Caco-2 (cell line): Measurements from ENCODE around the gene LCN2. TPM values are rescaled to one million over a fixed set of nuclear protein-coding genes. Genes with fewer than 3 reads are reported as not detected.

Experiments used
- BruUV-seq: library from RNA; stranded (reverse); fragments of 400-500 nt; replicated peaks from 2 replicates; lab custom pipeline; 2021; lab: Mats Ljungman, UMichigan
- CTCF ChIA-PET: fragments of 300-600 bp; sonication (Branson Sonifier 250); formaldehyde crosslinking; loops from one replicate; lab custom pipeline; 2022; ENCODE audit warnings: antibody characterized with exemption; lab: Charles Lee
- POLR2A ChIA-PET: fragments of 300-600 bp; sonication (Branson Sonifier 250); formaldehyde crosslinking; loops from one replicate; lab custom pipeline; 2022; ENCODE audit warnings: antibody characterized with exemption; lab: Charles Lee
- DNase-seq, 2 experiments: peaks; one replicate each; pipeline versions ENCODE4 v3.0.0 to v3.0.0-alpha.2; 2020 to 2022
- H3K27me3 ChIP-seq: replicated peaks from 2 replicates; pipeline ENCODE4 v1.6.0; 2011; ENCODE audit warnings: low read length; ENCODE audit not compliant: control insufficient read depth, insufficient read depth
- H3K36me3 ChIP-seq: 2 replicates; pipeline ENCODE4 v1.5.1; 2011; ENCODE audit warnings: low read length; ENCODE audit not compliant: control insufficient read depth, insufficient read depth
- H3K4me1 ChIP-seq: fragments of 250-450 bp; sonication (Bioruptor Pico); 2 replicates; pipeline ENCODE4 v1.5.1; 2020; ENCODE audit warnings: mild to moderate bottlenecking
- H3K4me3 ChIP-seq: 2 replicates; pipeline ENCODE4 v1.5.1; 2011; ENCODE audit warnings: low read depth, mild to moderate bottlenecking, control low read depth, low read length
- H3K9me3 ChIP-seq: fragments of 250-450 bp; sonication (Bioruptor Pico); 2 replicates; pipeline ENCODE4 v1.5.1; 2020; ENCODE audit warnings: mild to moderate bottlenecking, moderate library complexity
- H3K27ac Mint-ChIP-seq: one replicate; pipeline ENCODE4 v1.8.0; 2022; ENCODE audit warnings: mixed read lengths; ENCODE audit not compliant: unreplicated experiment
- H3K27me3 Mint-ChIP-seq: one replicate; pipeline ENCODE4 v1.8.0; 2022; ENCODE audit warnings: mixed read lengths; ENCODE audit not compliant: insufficient read depth, unreplicated experiment
- H3K36me3 Mint-ChIP-seq: one replicate; pipeline ENCODE4 v1.8.0; 2022; ENCODE audit warnings: mild to moderate bottlenecking, mixed read lengths; ENCODE audit not compliant: insufficient read depth, unreplicated experiment
- H3K4me1 Mint-ChIP-seq: one replicate; pipeline ENCODE4 v1.8.0; 2022; ENCODE audit warnings: low read depth, mixed read lengths; ENCODE audit not compliant: unreplicated experiment
- H3K4me3 Mint-ChIP-seq: one replicate; pipeline ENCODE4 v1.8.0; 2022; ENCODE audit warnings: mild to moderate bottlenecking, moderate library complexity, mixed read lengths; ENCODE audit not compliant: unreplicated experiment
- H3K9me3 Mint-ChIP-seq: one replicate; pipeline ENCODE4 v1.8.0; 2022; ENCODE audit warnings: mixed read lengths; ENCODE audit not compliant: unreplicated experiment
- CTCF ChIP-seq, 2 experiments: fragments of 200-600 bp in 1 of 2; IDR thresholded peaks; 1 replicate in 1 of 2; 2 replicates in 1 of 2; pipeline versions ENCODE4 v1.5.1 to v1.8.0; 2011 to 2022; ENCODE audit warnings: antibody characterized with exemption in 1 of 2, control low read depth in 1 of 2, inconsistent platforms in 1 of 2, low read depth in 1 of 2, low read length in 1 of 2, mild to moderate bottlenecking in 1 of 2, moderate library complexity in 1 of 2; ENCODE audit not compliant: insufficient read depth in 1 of 2, severe bottlenecking in 1 of 2, unreplicated experiment in 1 of 2
- intact Hi-C: fragments of 100-400 bp; cut with micrococcal nuclease; formaldehyde crosslinking; loops from one replicate; pipeline ENCODE4 v1.10.0; 2022; ENCODE audit not compliant: unreplicated experiment
- total RNA-seq: library from RNA; stranded (reverse); gene quantifications from 2 replicates; pipeline ENCODE4 v1.2.3, GENCODE V29; 2022

LCN2 gene
- total RNA-seq, 1 experiment from 2014 or later, result not detected

- peak; percentile 90 to 95 for DNase-seq
- peaks cover 4% of the 10 kb centered on the region for H3K36me3 ChIP-seq
- no peak for TF ChIP-seq CTCF (IDR thresholded peaks at IDR 0.05; ENCODE audit: insufficient read depth in 1 of 2, low read depth in 1 of 2, low read length in 1 of 2, severe bottlenecking in 1 of 2, unreplicated experiment in 1 of 2)
- no peaks in the 10 kb centered on the region for H3K9me3 Mint-ChIP-seq
- peak overlapping the region; percentile 72 for H3K4me3 Mint-ChIP-seq
- ChIA-PET POLR2A (interaction anchor here (0.5 to 1.7 kb wide), 5 partner anchors 9 to 48 kb away, joined by 3 to 5 read pairs (median 3); partner anchors contain the start of genes NAIF1 and SLC25A25), CTCF (interaction anchor here (0.6 to 0.9 kb wide), 9 partner anchors 10 to 173 kb away, joined by 3 to 4 read pairs (median 3); no protein-coding TSS in a partner anchor)
- intact Hi-C loops, result loop anchor here (5.0 kb wide), 2 partner anchors 48 to 158 kb away; partner anchors contain the start of genes NAIF1 and SLC25A25
- H3K4me1 ChIP-seq, result peaks cover 28% of the 10 kb centered on the region
- H3K27ac Mint-ChIP-seq, result peak overlapping the region; percentile 93
- H3K27me3 ChIP-seq, result no peaks in the 10 kb centered on the region
- H3K36me3 Mint-ChIP-seq, result peaks cover 60% of the 10 kb centered on the region
- peak overlapping the region; percentile 33 for H3K4me3 ChIP-seq
- H3K27me3 Mint-ChIP-seq, result no peaks in the 10 kb centered on the region
- no peaks in the 10 kb centered on the region; the same call in 1 of the 2 replicates for H3K9me3 ChIP-seq
- H3K4me1 Mint-ChIP-seq, result peaks cover 15% of the 10 kb centered on the region
- BruUV-seq, result no TSS peak
Measured at GRCh38 chr9:128115187-128116103, 33.8 kb upstream of the LCN2 start.

GRCh38 chr9:128116104-128117083 lies 32.9 kb upstream of the LCN2 start:
- Mint-ChIP-seq H3K27ac (peak overlapping the region; percentile 93), H3K4me3 (no peak overlapping the region), H3K27me3 (no peaks in the 10 kb centered on the region), H3K9me3 (no peaks in the 10 kb centered on the region), H3K4me1 (peaks cover 15% of the 10 kb centered on the region), H3K36me3 (peaks cover 51% of the 10 kb centered on the region)
- Histone ChIP-seq H3K4me3 (no peak overlapping the region), H3K9me3 (no peaks in the 10 kb centered on the region; the same call in 1 of the 2 replicates), H3K4me1 (peaks cover 28% of the 10 kb centered on the region), H3K27me3 (no peaks in the 10 kb centered on the region), H3K36me3 (peaks cover 4% of the 10 kb centered on the region)
- intact Hi-C loops, result loop anchor here (1.0 to 5.0 kb wide), 4 partner anchors 18 to 173 kb away; partner anchors contain the start of genes NAIF1 and SLC25A25
- BruUV-seq, result no TSS peak
- CTCF ChIA-PET, result interaction anchor here (0.6 to 1.6 kb wide), 6 partner anchors 11 to 103 kb away, joined by 3 to 4 read pairs (median 3); no protein-coding TSS in a partner anchor
- POLR2A ChIA-PET, result no interaction called here
- DNase-seq, result peak in 1 of 2 experiments; percentile 33
- TF ChIP-seq CTCF (IDR thresholded peaks at IDR 0.05; ENCODE audit: insufficient read depth in 1 of 2, low read depth in 1 of 2, low read length in 1 of 2, severe bottlenecking in 1 of 2, unreplicated experiment in 1 of 2), result no peak
